ENCODE measurements around the gene FARP1.

The FARP1 gene

GRCh38 chr13:98473788-98474144 is 330.9 kb downstream of the FARP1 start:
- Histone ChIP-seq H3K9me3 (no peaks in the 10 kb centered on the region), H3K27ac (no peak overlapping the region), H3K36me3 (peaks cover 56% of the 10 kb centered on the region), H3K4me3 (ENCODE audit: low read depth in 1 of 2, low read length in 1 of 2) (no peak overlapping the region), H3K4me1 (ENCODE audit: control insufficient read depth in 1 of 2, insufficient read depth in 1 of 2, low read depth in 1 of 2, low read length in 1 of 2) (peaks cover 19 to 29% of the 10 kb centered on the region in 2 experiments), H3K27me3 (no peaks in the 10 kb centered on the region)
- TF ChIP-seq, protein P1, sequence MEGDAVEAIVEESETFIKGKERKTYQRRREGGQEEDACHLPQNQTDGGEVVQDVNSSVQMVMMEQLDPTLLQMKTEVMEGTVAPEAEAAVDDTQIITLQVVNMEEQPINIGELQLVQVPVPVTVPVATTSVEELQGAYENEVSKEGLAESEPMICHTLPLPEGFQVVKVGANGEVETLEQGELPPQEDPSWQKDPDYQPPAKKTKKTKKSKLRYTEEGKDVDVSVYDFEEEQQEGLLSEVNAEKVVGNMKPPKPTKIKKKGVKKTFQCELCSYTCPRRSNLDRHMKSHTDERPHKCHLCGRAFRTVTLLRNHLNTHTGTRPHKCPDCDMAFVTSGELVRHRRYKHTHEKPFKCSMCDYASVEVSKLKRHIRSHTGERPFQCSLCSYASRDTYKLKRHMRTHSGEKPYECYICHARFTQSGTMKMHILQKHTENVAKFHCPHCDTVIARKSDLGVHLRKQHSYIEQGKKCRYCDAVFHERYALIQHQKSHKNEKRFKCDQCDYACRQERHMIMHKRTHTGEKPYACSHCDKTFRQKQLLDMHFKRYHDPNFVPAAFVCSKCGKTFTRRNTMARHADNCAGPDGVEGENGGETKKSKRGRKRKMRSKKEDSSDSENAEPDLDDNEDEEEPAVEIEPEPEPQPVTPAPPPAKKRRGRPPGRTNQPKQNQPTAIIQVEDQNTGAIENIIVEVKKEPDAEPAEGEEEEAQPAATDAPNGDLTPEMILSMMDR (IDR thresholded peaks at IDR 0.05): no peak

DNA sequence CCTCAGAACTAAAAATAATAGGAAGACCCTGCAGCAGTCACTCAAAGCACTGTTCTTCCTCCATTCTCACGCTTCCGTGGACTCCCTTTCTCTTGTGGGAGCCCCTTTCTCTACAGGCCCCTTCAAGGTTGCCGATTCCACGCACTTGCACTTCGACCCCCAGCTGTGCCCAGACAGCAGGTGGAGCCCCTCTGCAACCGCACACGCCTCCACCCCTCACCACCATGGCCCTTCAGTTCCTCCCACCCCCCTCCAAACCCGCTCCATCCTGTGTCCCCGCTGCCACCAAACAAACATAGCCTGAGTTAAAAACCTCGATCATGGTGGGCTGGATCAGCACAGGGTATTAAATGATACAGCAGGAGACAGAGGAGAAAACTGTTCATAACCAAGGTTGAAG is 331.4 kb downstream of the FARP1 start:
- TF ChIP-seq, protein P1 (IDR thresholded peaks at IDR 0.05): no peak
- H3K4me1 ChIP-seq (ENCODE audit: control insufficient read depth in 1 of 2, insufficient read depth in 1 of 2, low read depth in 1 of 2, low read length in 1 of 2): peaks cover 19 to 29% of the 10 kb centered on the region in 2 experiments
- H3K9me3 ChIP-seq: no peaks in the 10 kb centered on the region
- no peaks in the 10 kb centered on the region for H3K27me3 ChIP-seq
- no peak overlapping the region for H3K4me3 ChIP-seq (ENCODE audit: low read depth in 1 of 2, low read length in 1 of 2)
- no peak overlapping the region for H3K27ac ChIP-seq
- peaks cover 51% of the 10 kb centered on the region for H3K36me3 ChIP-seq

GRCh38 chr13:98474761-98475160 is 331.9 kb downstream of the FARP1 start:
- H3K27ac ChIP-seq: no peak overlapping the region
- H3K4me3 ChIP-seq (ENCODE audit: low read depth in 1 of 2, low read length in 1 of 2): no peak overlapping the region
- H3K36me3 ChIP-seq: peaks cover 46% of the 10 kb centered on the region
- H3K27me3 ChIP-seq: no peaks in the 10 kb centered on the region
- H3K9me3 ChIP-seq: no peaks in the 10 kb centered on the region
- TF ChIP-seq, protein P1 (IDR thresholded peaks at IDR 0.05): no peak
- peaks cover 19 to 29% of the 10 kb centered on the region in 2 experiments for H3K4me1 ChIP-seq (ENCODE audit: control insufficient read depth in 1 of 2, insufficient read depth in 1 of 2, low read depth in 1 of 2, low read length in 1 of 2)

GRCh38 chr13:98475522-98475921 is 332.6 kb downstream of the FARP1 start:
- TF ChIP-seq, protein P1 (IDR thresholded peaks at IDR 0.05): no peak
- H3K4me3 ChIP-seq (ENCODE audit: low read depth in 1 of 2, low read length in 1 of 2): no peak overlapping the region
- H3K27ac ChIP-seq: no peak overlapping the region
- H3K9me3 ChIP-seq: no peaks in the 10 kb centered on the region
- no peaks in the 10 kb centered on the region for H3K27me3 ChIP-seq
- peaks cover 38% of the 10 kb centered on the region for H3K36me3 ChIP-seq
- H3K4me1 ChIP-seq (ENCODE audit: control insufficient read depth in 1 of 2, insufficient read depth in 1 of 2, low read depth in 1 of 2, low read length in 1 of 2): peaks cover 19 to 29% of the 10 kb centered on the region in 2 experiments

GRCh38 chr13:98476106-98476505 is 333.2 kb downstream of the FARP1 start:
- TF ChIP-seq, protein P1 (IDR thresholded peaks at IDR 0.05): no peak
- peaks cover 36% of the 10 kb centered on the region for H3K36me3 ChIP-seq
- H3K4me3 ChIP-seq (ENCODE audit: low read depth in 1 of 2, low read length in 1 of 2): peak overlapping the region in 1 of 2 experiments; percentile 20
- H3K9me3 ChIP-seq: no peaks in the 10 kb centered on the region
- peaks cover 19 to 29% of the 10 kb centered on the region in 2 experiments for H3K4me1 ChIP-seq (ENCODE audit: control insufficient read depth in 1 of 2, insufficient read depth in 1 of 2, low read depth in 1 of 2, low read length in 1 of 2)
- H3K27me3 ChIP-seq: no peaks in the 10 kb centered on the region
- peak overlapping the region; percentile 79 for H3K27ac ChIP-seq

DNA sequence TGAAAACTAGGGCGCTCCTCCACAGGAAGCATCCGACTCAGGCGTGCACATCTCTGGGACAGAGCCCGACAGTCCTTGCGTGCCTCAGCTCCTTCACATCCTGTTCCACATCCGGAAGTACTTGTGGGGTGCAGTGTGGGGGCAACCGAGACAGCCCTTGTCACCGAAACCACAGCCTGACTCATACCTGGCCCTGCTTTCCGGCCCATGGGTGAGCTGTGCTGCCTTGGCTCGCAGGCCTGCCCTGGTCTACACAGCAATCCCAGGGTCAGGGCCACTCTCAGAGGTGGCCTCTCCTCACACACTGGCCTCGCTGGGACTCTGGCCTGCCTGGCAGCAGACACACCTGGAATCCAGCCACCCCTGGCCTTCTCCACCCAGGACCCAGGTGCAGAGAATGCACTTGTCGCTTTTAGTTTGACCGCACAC is 333.7 kb downstream of the FARP1 start:
- Histone ChIP-seq H3K27ac (peak overlapping the region; percentile 79), H3K4me1 (ENCODE audit: control insufficient read depth in 1 of 2, insufficient read depth in 1 of 2, low read depth in 1 of 2, low read length in 1 of 2) (peaks cover 19 to 25% of the 10 kb centered on the region in 2 experiments), H3K4me3 (ENCODE audit: low read depth in 1 of 2, low read length in 1 of 2) (peak overlapping the region; percentile 20 to 28), H3K36me3 (peaks cover 36% of the 10 kb centered on the region), H3K9me3 (no peaks in the 10 kb centered on the region), H3K27me3 (no peaks in the 10 kb centered on the region)
- TF ChIP-seq, protein P1 (IDR thresholded peaks at IDR 0.05): no peak

Data from neutrophil (primary cell).